IMR-90 (cell line): ENCODE results near the gene RAD51B. TPM values are rescaled to one million over a fixed set of nuclear protein-coding genes. Genes with fewer than 3 reads are reported as not detected.

Experiments
- ATAC-seq: fragments of 200-7000 bp; cut with Tn5 transposase; 2 replicates; pipeline ENCODE4 v1.9.1; 2020; ENCODE audit warnings: low read depth, mild to moderate bottlenecking, moderate library complexity
- BruUV-seq: library from RNA; stranded (reverse); fragments of 400-500 nt; replicated peaks from 2 replicates; lab custom pipeline; 2021; lab: Mats Ljungman, UMichigan
- CTCF ChIA-PET: fragments of 300-600 bp; formaldehyde crosslinking; extraction: SDS; loops from one replicate; lab custom pipeline; 2021; ENCODE audit warnings: antibody characterized with exemption; lab: Yijun Ruan, JAX
- POLR2A ChIA-PET: fragments of 300-600 bp; sonication (Branson Sonifier 250); formaldehyde crosslinking; loops from one replicate; lab custom pipeline; 2022; ENCODE audit warnings: antibody characterized with exemption; ENCODE audit not compliant: unreplicated experiment; lab: Charles Lee
- DNase-seq: peaks from one replicate; pipeline ENCODE4 v3.0.0; 2013
- H2AFZ ChIP-seq: replicated peaks from 2 replicates; pipeline ENCODE3; 2013; ENCODE audit warnings: low read length, mild to moderate bottlenecking; ENCODE audit not compliant: poor library complexity
- H2AK5ac ChIP-seq: 2 replicates; pipeline ENCODE4 v1.6.1; 2013; ENCODE audit warnings: low read depth, low read length, inconsistent platforms
- H2AK9ac ChIP-seq: replicated peaks from 2 replicates; pipeline ENCODE3; 2013; ENCODE audit warnings: mild to moderate bottlenecking, low read depth, low read length, moderate library complexity; ENCODE audit not compliant: poor library complexity
- H2BK120ac ChIP-seq: 2 replicates; pipeline ENCODE4 v1.6.1; 2013; ENCODE audit warnings: low read depth, low read length, inconsistent platforms
- H2BK15ac ChIP-seq: 3 replicates; pipeline ENCODE4 v1.6.1; 2013; ENCODE audit warnings: low read depth, low read length, inconsistent platforms
- H2BK20ac ChIP-seq: 2 replicates; pipeline ENCODE4 v1.6.1; 2013; ENCODE audit warnings: low read depth, mild to moderate bottlenecking, inconsistent platforms, low read length, moderate library complexity
- H2BK5ac ChIP-seq: 2 replicates; pipeline ENCODE4 v1.6.1; 2013; ENCODE audit warnings: mild to moderate bottlenecking, low read depth, low read length, inconsistent platforms; ENCODE audit not compliant: poor library complexity, severe bottlenecking
- H3K14ac ChIP-seq: replicated peaks from 2 replicates; pipeline ENCODE4 v1.6.1; 2013; ENCODE audit warnings: low read depth, low read length, inconsistent platforms
- H3K18ac ChIP-seq: 2 replicates; pipeline ENCODE4 v1.6.1; 2013; ENCODE audit warnings: low read depth, low read length, control low read depth
- H3K23ac ChIP-seq: 2 replicates; pipeline ENCODE4 v1.6.1; 2013; ENCODE audit warnings: low read depth, low read length, inconsistent platforms
- H3K27ac ChIP-seq: 2 replicates; pipeline ENCODE4 v1.5.1; 2013; ENCODE audit warnings: mild to moderate bottlenecking, control low read depth, low read length; ENCODE audit not compliant: insufficient read depth
- H3K27me3 ChIP-seq: 2 replicates; pipeline ENCODE4 v1.6.1; 2013; ENCODE audit warnings: low read length; ENCODE audit not compliant: control insufficient read depth, insufficient read depth
- H3K36me3 ChIP-seq: 2 replicates; pipeline ENCODE4 v1.6.1; 2013; ENCODE audit warnings: low read length, mixed read lengths; ENCODE audit not compliant: control insufficient read depth, insufficient read depth
- H3K4ac ChIP-seq: 2 replicates; pipeline ENCODE4 v1.6.1; 2013; ENCODE audit warnings: low read depth, low read length, inconsistent platforms
- H3K4me1 ChIP-seq: 2 replicates; pipeline ENCODE4 v1.6.1; 2013; ENCODE audit warnings: low read length, mixed read lengths; ENCODE audit not compliant: control insufficient read depth, insufficient read depth
- H3K4me2 ChIP-seq: 2 replicates; pipeline ENCODE4 v1.6.1; 2013; ENCODE audit warnings: low read depth, mild to moderate bottlenecking, control low read depth, low read length, moderate library complexity
- H3K4me3 ChIP-seq: 2 replicates; pipeline ENCODE4 v1.5.1; 2013; ENCODE audit warnings: low read depth, mild to moderate bottlenecking, control low read depth, low read length, moderate library complexity; ENCODE audit not compliant: insufficient read depth
- H3K56ac ChIP-seq: 2 replicates; pipeline ENCODE4 v1.6.1; 2013; ENCODE audit warnings: low read length, inconsistent platforms; ENCODE audit not compliant: insufficient read depth; ENCODE audit errors: extremely low read depth
- H3K79me1 ChIP-seq, 2 experiments: 2 replicates each; pipeline ENCODE4 v1.6.1; 2013; ENCODE audit warnings: low read length in 2 of 2, inconsistent platforms in 1 of 2, low read depth in 1 of 2
- H3K9ac ChIP-seq: 2 replicates; pipeline ENCODE4 v1.6.1; 2013; ENCODE audit warnings: low read depth, low read length, control low read depth
- H3K9me1 ChIP-seq: 2 replicates; pipeline ENCODE4 v1.6.1; 2013; ENCODE audit warnings: low read length, inconsistent platforms; ENCODE audit not compliant: insufficient read depth
- H3K9me3 ChIP-seq: 2 replicates; pipeline ENCODE4 v1.6.1; 2013; ENCODE audit warnings: low read length; ENCODE audit not compliant: control insufficient read depth, insufficient read depth
- H4K20me1 ChIP-seq: 2 replicates; pipeline ENCODE4 v1.6.1; 2013; ENCODE audit warnings: low read length, inconsistent platforms; ENCODE audit not compliant: insufficient read depth
- H4K5ac ChIP-seq: 2 replicates; pipeline ENCODE4 v1.6.1; 2013; ENCODE audit warnings: mild to moderate bottlenecking, low read depth, low read length, control low read depth
- H4K8ac ChIP-seq, 2 experiments: 2 replicates each; pipeline ENCODE4 v1.6.1; 2013; ENCODE audit warnings: low read depth in 2 of 2, low read length in 2 of 2, control low read depth in 1 of 2, inconsistent platforms in 1 of 2
- H4K91ac ChIP-seq: 2 replicates; pipeline ENCODE4 v1.6.1; 2013; ENCODE audit warnings: low read depth, low read length, inconsistent platforms; ENCODE audit not compliant: insufficient read depth
- BHLHE40 ChIP-seq: fragments of 150-350 bp; IDR thresholded peaks from 2 replicates; pipeline ENCODE4 v1.6.1; 2016; ENCODE audit warnings: mild to moderate bottlenecking, low read depth, low read length
- MAZ ChIP-seq: IDR thresholded peaks from 2 replicates; pipeline ENCODE4 v1.6.1; 2012; ENCODE audit warnings: low read depth, mild to moderate bottlenecking, low read length, improper control_type of control experiment, moderate library complexity, borderline replicate concordance
- MXI1 ChIP-seq: IDR thresholded peaks from 2 replicates; pipeline ENCODE4 v1.6.1; 2012; ENCODE audit warnings: low read depth, mild to moderate bottlenecking, low read length, moderate library complexity, borderline replicate concordance
- NFE2L2 ChIP-seq: fragments of 150-350 bp; IDR thresholded peaks from 2 replicates; pipeline ENCODE4 v1.6.1; 2016; ENCODE audit warnings: low read depth, mild to moderate bottlenecking, low read length
- RCOR1 ChIP-seq: IDR thresholded peaks from 2 replicates; pipeline ENCODE4 v1.6.1; 2012; ENCODE audit warnings: mild to moderate bottlenecking, low read length, improper control_type of control experiment; ENCODE audit not compliant: insufficient replicate concordance
- RFX5 ChIP-seq: IDR thresholded peaks from 2 replicates; pipeline ENCODE4 v1.8.0; 2012; ENCODE audit warnings: low read depth, mild to moderate bottlenecking, low read length, moderate library complexity
- SMC3 ChIP-seq: fragments of 150-350 bp; IDR thresholded peaks from 2 replicates; pipeline ENCODE4 v1.6.1; 2016; ENCODE audit warnings: low read depth, mild to moderate bottlenecking, antibody characterized with exemption, low read length, moderate library complexity
- USF2 ChIP-seq: fragments of 150-350 bp; IDR thresholded peaks from 2 replicates; pipeline ENCODE4 v1.6.1; 2017; ENCODE audit warnings: mild to moderate bottlenecking, antibody characterized with exemption, low read length, low read depth
- WGBS, 2 experiments: methylation state at CpG; one replicate each; pipeline versions ENCODE4 v1.1.5 to v1.1.7; 2013; ENCODE audit warnings: missing lambda C conversion rate in 2 of 2; ENCODE audit not compliant: insufficient read length in 1 of 2; ENCODE audit errors: extremely low coverage in 2 of 2; 5-methylcytosine and 5-hydroxymethylcytosine counted together
- dilution Hi-C: fragments of 300-500 bp; cut with HindIII; formaldehyde crosslinking; loops from one replicate; pipeline ENCODE4 v1.14.3; 2018; ENCODE audit warnings: low sequenced_read_pairs; ENCODE audit not compliant: unreplicated experiment
- in situ Hi-C: fragments of 300-500 bp; cut with MboI; formaldehyde crosslinking; loops from 3 replicates; pipeline ENCODE4 v1.14.3; 2019; ENCODE audit warnings: low sequenced_read_pairs, inconsistent platforms, mixed read lengths
- intact Hi-C: fragments of 100-400 bp; cut with micrococcal nuclease; formaldehyde crosslinking; loops from 2 replicates; pipeline ENCODE4 v1.10.0; 2022
- polyA plus RNA-seq, 3 experiments: library from polyadenylated mRNA; depleted of rRNA; stranded (reverse); fragments of >200 nt; gene quantifications; 2 replicates each; pipeline ENCODE4 v1.2.3, GENCODE V29; 2012; ENCODE audit warnings: low replicate concordance in 1 of 3
- total RNA-seq: library from RNA; depleted of rRNA; stranded (reverse); fragments of >200 nt; gene quantifications from 2 replicates; pipeline ENCODE4 v1.2.3, GENCODE V29; 2012
- TF ChIP-seq, protein P1 (sequence below): fragments of 150-350 bp; IDR thresholded peaks from 2 replicates; pipeline ENCODE4 v1.6.1; 2016; ENCODE audit warnings: low read depth, mild to moderate bottlenecking, low read length, moderate library complexity, borderline replicate concordance
- TF ChIP-seq, protein P2 (sequence below): conservative IDR thresholded peaks from 2 replicates; pipeline ENCODE4 v1.5.1; 2012; ENCODE audit warnings: mild to moderate bottlenecking, low read depth, low read length, improper control_type of control experiment

RAD51B gene
- total and polyA plus RNA-seq, 2 of the 4 experiments (the other 2 are of a cell fraction): 5.1 to 18.8 TPM

DNA sequence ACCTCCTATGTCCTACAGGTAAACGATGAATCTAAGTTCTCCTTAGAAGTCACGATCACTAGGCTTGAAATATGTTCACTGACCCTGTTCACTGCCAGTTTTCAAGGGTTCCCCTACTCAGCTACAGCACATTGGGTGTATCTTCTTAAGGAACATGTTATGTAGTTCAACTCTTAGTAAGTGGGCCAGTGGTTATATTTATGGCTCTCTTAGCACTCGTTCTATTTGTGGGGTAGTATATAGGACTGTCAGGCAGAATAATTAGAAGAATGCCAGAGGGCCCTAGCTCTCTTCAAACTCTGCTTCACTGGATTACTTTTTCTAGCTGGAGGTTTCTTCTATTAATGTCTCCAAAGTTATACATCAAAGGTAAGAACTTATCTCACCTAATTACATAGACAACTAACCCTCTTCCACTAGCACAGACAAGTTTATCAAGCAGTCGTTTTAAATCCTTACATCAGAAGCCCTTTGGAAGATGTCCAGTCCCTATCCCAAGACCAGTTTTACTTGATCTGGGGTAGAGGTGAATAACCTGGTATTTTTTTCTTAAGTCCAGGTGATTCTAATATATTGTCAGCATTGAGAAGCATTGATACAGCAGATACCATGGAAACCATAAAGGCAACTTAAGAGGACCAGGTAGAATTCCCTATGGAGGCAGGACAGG, 42.8 kb upstream of the RAD51B start:
- H4K5ac ChIP-seq: no peak overlapping the region
- CTCF ChIA-PET: no interaction called here
- no peaks in the 10 kb centered on the region for H3K9me1 ChIP-seq
- no peak overlapping the region for H2AK5ac ChIP-seq
- no peak overlapping the region for H2BK20ac ChIP-seq
- H2BK120ac ChIP-seq: no peak overlapping the region
- H3K4me1 ChIP-seq: no peaks in the 10 kb centered on the region
- H3K4me2 ChIP-seq: no peak overlapping the region
- dilution Hi-C loops (no loop called here), in situ Hi-C loops (no loop called here), intact Hi-C loops (no loop called here)
- POLR2A ChIA-PET: no interaction called here
- H2BK15ac ChIP-seq: no peak overlapping the region
- H3K27ac ChIP-seq: no peak overlapping the region
- no peak overlapping the region for H3K4me3 ChIP-seq
- H2BK5ac ChIP-seq: no peak overlapping the region
- BruUV-seq: no TSS peak
- peaks cover 46% of the 10 kb centered on the region for H3K36me3 ChIP-seq
- no peaks in the 10 kb centered on the region for H3K79me1 ChIP-seq
- TF ChIP-seq RCOR1 (no peak), NFE2L2 (no peak), USF2 (no peak), SMC3 (no peak), MXI1 (no peak), MAZ (no peak), BHLHE40 (no peak), RFX5 (no peak)
- TF ChIP-seq, protein P1, sequence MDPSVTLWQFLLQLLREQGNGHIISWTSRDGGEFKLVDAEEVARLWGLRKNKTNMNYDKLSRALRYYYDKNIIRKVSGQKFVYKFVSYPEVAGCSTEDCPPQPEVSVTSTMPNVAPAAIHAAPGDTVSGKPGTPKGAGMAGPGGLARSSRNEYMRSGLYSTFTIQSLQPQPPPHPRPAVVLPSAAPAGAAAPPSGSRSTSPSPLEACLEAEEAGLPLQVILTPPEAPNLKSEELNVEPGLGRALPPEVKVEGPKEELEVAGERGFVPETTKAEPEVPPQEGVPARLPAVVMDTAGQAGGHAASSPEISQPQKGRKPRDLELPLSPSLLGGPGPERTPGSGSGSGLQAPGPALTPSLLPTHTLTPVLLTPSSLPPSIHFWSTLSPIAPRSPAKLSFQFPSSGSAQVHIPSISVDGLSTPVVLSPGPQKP: no peak
- TF ChIP-seq, protein P2, sequence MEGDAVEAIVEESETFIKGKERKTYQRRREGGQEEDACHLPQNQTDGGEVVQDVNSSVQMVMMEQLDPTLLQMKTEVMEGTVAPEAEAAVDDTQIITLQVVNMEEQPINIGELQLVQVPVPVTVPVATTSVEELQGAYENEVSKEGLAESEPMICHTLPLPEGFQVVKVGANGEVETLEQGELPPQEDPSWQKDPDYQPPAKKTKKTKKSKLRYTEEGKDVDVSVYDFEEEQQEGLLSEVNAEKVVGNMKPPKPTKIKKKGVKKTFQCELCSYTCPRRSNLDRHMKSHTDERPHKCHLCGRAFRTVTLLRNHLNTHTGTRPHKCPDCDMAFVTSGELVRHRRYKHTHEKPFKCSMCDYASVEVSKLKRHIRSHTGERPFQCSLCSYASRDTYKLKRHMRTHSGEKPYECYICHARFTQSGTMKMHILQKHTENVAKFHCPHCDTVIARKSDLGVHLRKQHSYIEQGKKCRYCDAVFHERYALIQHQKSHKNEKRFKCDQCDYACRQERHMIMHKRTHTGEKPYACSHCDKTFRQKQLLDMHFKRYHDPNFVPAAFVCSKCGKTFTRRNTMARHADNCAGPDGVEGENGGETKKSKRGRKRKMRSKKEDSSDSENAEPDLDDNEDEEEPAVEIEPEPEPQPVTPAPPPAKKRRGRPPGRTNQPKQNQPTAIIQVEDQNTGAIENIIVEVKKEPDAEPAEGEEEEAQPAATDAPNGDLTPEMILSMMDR: no peak
- H3K56ac ChIP-seq: no peak overlapping the region
- no peak overlapping the region for H3K9ac ChIP-seq
- no peak overlapping the region for H2AFZ ChIP-seq
- H3K27me3 ChIP-seq: no peaks in the 10 kb centered on the region
- H4K91ac ChIP-seq: no peak overlapping the region
- H4K20me1 ChIP-seq: no peaks in the 10 kb centered on the region
- H3K4ac ChIP-seq: no peak overlapping the region
- DNase-seq (no peak), ATAC-seq (no peak)
- no peaks in the 10 kb centered on the region for H3K9me3 ChIP-seq
- no peak overlapping the region for H3K18ac ChIP-seq
- no peak overlapping the region for H3K23ac ChIP-seq
- no CpG with 5 or more reads among the region's 4 CpGs for WGBS, 2 experiments
- no peak overlapping the region for H2AK9ac ChIP-seq
- no peak overlapping the region for H3K14ac ChIP-seq
- H4K8ac ChIP-seq: no peak overlapping the region
